HUDEP-2 (cell line): Measurements from ENCODE around the gene ABCD3.
"Not testable (repeated sequence)": the region's sequence is repeated elsewhere in the genome, so short reads cannot be mapped to it uniquely, and the experiment has no call there.

Experiments used
- DNase-seq, 76 experiments: peaks; one replicate each; lab custom pipeline; 2025; ENCODE audit not compliant: unreplicated experiment in 76 of 76; lab: John Stamatoyannopoulos, UW

The ABCD3 gene

GRCh38 chr1:94411237-94411636 lies 7.0 kb upstream of the ABCD3 start:
- DNase-seq, result no peak

GRCh38 chr1:94413311-94413710 lies 4.9 kb upstream of the ABCD3 start:
- DNase-seq, result no peak

- no peak for DNase-seq
Observed at GRCh38 chr1:94416901-94417727, 1.1 kb upstream of the ABCD3 start.

GRCh38 chr1:94417728-94417977 lies 536 bp upstream of the ABCD3 start:
- DNase-seq, result no peak

GRCh38 chr1:94418664-94419655 lies 771 bp downstream of the ABCD3 start:
- peak in 23 of 76 experiments; percentile 3 to 42 (median 24) for DNase-seq

GRCh38 chr1:94422115-94422820 lies 4.1 kb downstream of the ABCD3 start:
- no peak for DNase-seq

- no peak for DNase-seq
Observed at GRCh38 chr1:94425821-94426484, 7.8 kb downstream of the ABCD3 start.

GRCh38 chr1:94426485-94426870 lies 8.3 kb downstream of the ABCD3 start:
- not testable (repeated sequence) for DNase-seq

- DNase-seq, result no peak
Observed at GRCh38 chr1:94428441-94428840, 10.3 kb downstream of the ABCD3 start.

- DNase-seq, result not testable (repeated sequence)
Observed at GRCh38 chr1:94428927-94429528, 10.8 kb downstream of the ABCD3 start.

- not testable (repeated sequence) for DNase-seq
Observed at GRCh38 chr1:94430066-94430465, 11.9 kb downstream of the ABCD3 start.

- DNase-seq, result no peak
Observed at GRCh38 chr1:94433866-94434265, 15.7 kb downstream of the ABCD3 start.

GRCh38 chr1:94434365-94435045 lies 16.3 kb downstream of the ABCD3 start:
- DNase-seq, result no peak

GRCh38 chr1:94438692-94439276 lies 20.6 kb downstream of the ABCD3 start:
- DNase-seq, result no peak

- no peak for DNase-seq
Observed at GRCh38 chr1:94440088-94440487, 21.9 kb downstream of the ABCD3 start.

- not testable (repeated sequence) for DNase-seq
Observed at GRCh38 chr1:94443067-94443466, 24.9 kb downstream of the ABCD3 start.

GRCh38 chr1:94444819-94445218 lies 26.6 kb downstream of the ABCD3 start:
- DNase-seq, result not testable (repeated sequence)

GRCh38 chr1:94445733-94446132 lies 27.5 kb downstream of the ABCD3 start:
- DNase-seq, result not testable (repeated sequence)

GRCh38 chr1:94446177-94446576 lies 28.0 kb downstream of the ABCD3 start:
- DNase-seq, result not testable (repeated sequence)
